HepG2 (cell line): ENCODE data around the gene PRKCE. TPM values are rescaled to one million over a fixed set of nuclear protein-coding genes. Genes with fewer than 3 reads are reported as not detected.

Experiments
- ZBED4 ChIP-seq: sonication (generic); formaldehyde crosslinking; IDR thresholded peaks from 2 replicates; pipeline ENCODE4 v1.4.0; 2020; ENCODE audit warnings: missing genetic modification reagents, borderline replicate concordance
- ZKSCAN5 ChIP-seq: sonication (generic); formaldehyde crosslinking; IDR thresholded peaks from 2 replicates; pipeline ENCODE4 v1.5.1; 2020; ENCODE audit warnings: mild to moderate bottlenecking, missing genetic modification reagents
- ZNF280D ChIP-seq: sonication (generic); formaldehyde crosslinking; IDR thresholded peaks from 2 replicates; pipeline ENCODE4 v1.5.1; 2020; ENCODE audit warnings: mild to moderate bottlenecking, missing genetic modification reagents
- ZNF383 ChIP-seq: sonication (generic); formaldehyde crosslinking; IDR thresholded peaks from 2 replicates; pipeline ENCODE4 v1.4.0; 2020; ENCODE audit warnings: missing genetic modification reagents, mild to moderate bottlenecking, borderline replicate concordance
- ZNF572 ChIP-seq: sonication (generic); formaldehyde crosslinking; IDR thresholded peaks from 2 replicates; pipeline ENCODE4 v1.5.1; 2020; ENCODE audit warnings: mild to moderate bottlenecking, missing genetic modification reagents
- ZNF75D ChIP-seq: sonication (generic); formaldehyde crosslinking; IDR thresholded peaks from 2 replicates; pipeline ENCODE4 v1.8.1; 2023; ENCODE audit warnings: missing genetic modification reagents, mild to moderate bottlenecking, borderline replicate concordance
- ZSCAN9 ChIP-seq: IDR thresholded peaks from 2 replicates; pipeline ENCODE4 v1.6.1; 2016; ENCODE audit warnings: borderline replicate concordance
- polyA plus RNA-seq, 8 experiments: library from polyadenylated mRNA; depleted of rRNA in 3 of 8; stranded (reverse) in 7 of 8; unstranded in 1 of 8; fragments of >200 nt; fragmentation: Illumina TruSeq in 4 of 8; extraction: Trizol in 4 of 8; gene quantifications; 2 replicates each; pipeline versions ENCODE4 v1.2.1 to v1.2.3, GENCODE V29; 2011 to 2016; ENCODE audit warnings: low read depth in 4 of 8, missing spikeins in 1 of 8, mixed read lengths in 1 of 8; ENCODE audit not compliant: insufficient read depth in 1 of 8
- total RNA-seq, 5 experiments: library from RNA; depleted of rRNA; stranded (reverse); fragments of >200 nt; fragmentation: Illumina TruSeq; extraction: Trizol; gene quantifications; 2 replicates each; pipeline ENCODE4 v1.2.3, GENCODE V29; 2016; ENCODE audit warnings: low read depth in 1 of 5

Gene PRKCE
- total and polyA plus RNA-seq, 2 of the 13 experiments (the other 11 are each of a cell fraction or from before 2014, with no cell fraction given) = 1.0 to 3.9 TPM

- TF ChIP-seq ZBED4 (CRISPR knock-in tag) = no peak
- no peak for TF ChIP-seq ZKSCAN5 (CRISPR knock-in tag)
- no peak for TF ChIP-seq ZNF75D (CRISPR knock-in tag)
- no peak for TF ChIP-seq ZSCAN9
- no peak for TF ChIP-seq ZNF572 (CRISPR knock-in tag)
- no peak for TF ChIP-seq ZNF280D
- no peak for TF ChIP-seq ZNF383 (CRISPR knock-in tag)
Measured at GRCh38 chr2:45923701-45924100, 272.2 kb downstream of the PRKCE start (continued).
